GM23338 (cell line): Measurements from ENCODE around the gene SRPK2. TPM values are rescaled to one million over a fixed set of nuclear protein-coding genes. Genes with fewer than 3 reads are reported as not detected.
A peak's percentile ranks its signal among the peaks of the same experiment; 100 is the strongest.

ENCODE experiments used
- ATAC-seq: fragments of 200-7000 bp; cut with Tn5 transposase; 3 replicates; pipeline ENCODE4 v1.9.1; 2020
- DNase-seq: peaks from one replicate; pipeline ENCODE4 v3.0.0-alpha.2; 2015; ENCODE audit warnings: low spot score
- H2AFZ ChIP-seq: fragments of 200-600 bp; sonication (generic); 2 replicates; pipeline ENCODE4 v1.8.0; 2016; ENCODE audit warnings: antibody characterized with exemption, mild to moderate bottlenecking, moderate library complexity
- H3F3A ChIP-seq: fragments of 200-600 bp; sonication (generic); replicated peaks from 2 replicates; pipeline ENCODE4 v1.8.0; 2017; ENCODE audit warnings: antibody characterized with exemption, mixed run types, low read depth
- H3K27ac ChIP-seq: fragments of 200-600 bp; sonication (generic); 2 replicates; pipeline ENCODE4 v1.6.1; 2016; ENCODE audit warnings: low read depth
- H3K27me3 ChIP-seq: fragments of 200-600 bp; sonication (generic); 2 replicates; pipeline ENCODE4 v1.8.0; 2016; ENCODE audit warnings: mild to moderate bottlenecking, mixed run types, moderate library complexity; ENCODE audit not compliant: insufficient read depth
- H3K36me3 ChIP-seq: fragments of 200-600 bp; sonication (generic); 2 replicates; pipeline ENCODE4 v1.8.0; 2016; ENCODE audit warnings: mild to moderate bottlenecking; ENCODE audit not compliant: insufficient read depth
- H3K4me1 ChIP-seq: fragments of 200-600 bp; sonication (generic); 2 replicates; pipeline ENCODE4 v1.8.0; 2016; ENCODE audit warnings: mild to moderate bottlenecking, moderate library complexity; ENCODE audit not compliant: insufficient read depth
- H3K4me2 ChIP-seq: fragments of 200-600 bp; sonication (generic); 2 replicates; pipeline ENCODE4 v1.7.1; 2017; ENCODE audit warnings: mixed run types
- H3K4me3 ChIP-seq: fragments of 200-600 bp; sonication (generic); 2 replicates; pipeline ENCODE4 v1.6.1; 2016; ENCODE audit warnings: mixed run types
- H3K79me2 ChIP-seq: fragments of 200-600 bp; sonication (generic); replicated peaks from 2 replicates; pipeline ENCODE4 v1.8.0; 2017; ENCODE audit warnings: mild to moderate bottlenecking; ENCODE audit not compliant: insufficient read depth
- H3K9me2 ChIP-seq: fragments of 200-600 bp; sonication (generic); 2 replicates; pipeline ENCODE4 v1.8.0; 2017; ENCODE audit not compliant: insufficient read depth
- H4K20me1 ChIP-seq: fragments of 200-600 bp; sonication (generic); replicated peaks from 2 replicates; pipeline ENCODE4 v1.8.0; 2017; ENCODE audit warnings: mild to moderate bottlenecking; ENCODE audit not compliant: insufficient read depth
- H3K27ac Mint-ChIP-seq: 2 replicates; pipeline ENCODE4 v1.8.0; 2020; ENCODE audit warnings: inconsistent platforms, mild to moderate bottlenecking, moderate library complexity, mixed read lengths
- H3K27me3 Mint-ChIP-seq: 3 replicates; pipeline ENCODE4 v1.8.0; 2022; ENCODE audit warnings: low read depth, mild to moderate bottlenecking, moderate library complexity, mixed read lengths, inconsistent platforms; ENCODE audit not compliant: insufficient read depth, poor library complexity
- H3K36me3 Mint-ChIP-seq: 3 replicates; pipeline ENCODE4 v1.8.0; 2021; ENCODE audit warnings: low read depth, mild to moderate bottlenecking, inconsistent platforms, moderate library complexity, mixed read lengths
- H3K4me1 Mint-ChIP-seq: 3 replicates; pipeline ENCODE4 v1.8.0; 2020; ENCODE audit warnings: mild to moderate bottlenecking, inconsistent platforms, mixed read lengths
- H3K4me3 Mint-ChIP-seq: 3 replicates; pipeline ENCODE4 v1.8.0; 2021; ENCODE audit warnings: moderate library complexity, mild to moderate bottlenecking, inconsistent platforms, mixed read lengths
- H3K9me3 Mint-ChIP-seq: 3 replicates; pipeline ENCODE4 v1.8.0; 2020; ENCODE audit warnings: moderate library complexity, mild to moderate bottlenecking, inconsistent platforms, mixed read lengths
- CREB1 ChIP-seq: fragments of 250-450 bp; sonication (Bioruptor Pico); IDR thresholded peaks from 2 replicates; pipeline ENCODE4 v1.5.0; 2020; ENCODE audit warnings: low read depth, mild to moderate bottlenecking, moderate library complexity
- CTCF ChIP-seq, 2 experiments: fragments of 200-600 bp in 1 of 2; sonication (generic) in 1 of 2; conservative IDR thresholded peaks; 2 replicates each; pipeline versions ENCODE4 v1.5.1 to v1.6.1; 2016 to 2017; ENCODE audit warnings: antibody characterized with exemption in 2 of 2, low read depth in 2 of 2, mild to moderate bottlenecking in 2 of 2, moderate library complexity in 1 of 2
- EZH2 ChIP-seq: fragments of 200-600 bp; sonication (generic); IDR thresholded peaks from one replicate; pipeline ENCODE4 v1.8.0; 2017; ENCODE audit warnings: antibody characterized with exemption, mild to moderate bottlenecking, low read depth; ENCODE audit not compliant: unreplicated experiment
- EZH2phosphoT487 ChIP-seq: fragments of 200-600 bp; sonication (generic); IDR thresholded peaks from one replicate; pipeline ENCODE4 v1.8.1; 2018; ENCODE audit warnings: antibody characterized with exemption; ENCODE audit not compliant: unreplicated experiment
- JUNB ChIP-seq: IDR thresholded peaks from one replicate; pipeline ENCODE4 v1.6.1; 2016; ENCODE audit warnings: antibody characterized with exemption; ENCODE audit not compliant: unreplicated experiment
- NANOG ChIP-seq: IDR thresholded peaks from 2 replicates; pipeline ENCODE4 v1.6.1; 2016; ENCODE audit warnings: antibody characterized with exemption, borderline replicate concordance
- POLR2AphosphoS5 ChIP-seq: IDR thresholded peaks from 2 replicates; pipeline ENCODE4 v1.6.1; 2016; ENCODE audit warnings: antibody characterized with exemption, low read depth
- REST ChIP-seq: IDR thresholded peaks from one replicate; pipeline ENCODE4 v1.6.1; 2018; ENCODE audit warnings: antibody characterized with exemption; ENCODE audit not compliant: unreplicated experiment
- ZNF114 ChIP-seq: fragments of 250-450 bp; sonication (Bioruptor Pico); IDR thresholded peaks from 2 replicates; pipeline ENCODE4 v1.5.0; 2020; ENCODE audit warnings: mild to moderate bottlenecking, moderate library complexity
- ZNF331 ChIP-seq: fragments of 250-450 bp; sonication (Bioruptor Pico); IDR thresholded peaks from 2 replicates; pipeline ENCODE4 v1.5.0; 2020; ENCODE audit warnings: low read depth, mild to moderate bottlenecking, moderate library complexity
- ZNF462 ChIP-seq: fragments of 250-450 bp; sonication (Bioruptor Pico); IDR thresholded peaks from 2 replicates; pipeline ENCODE4 v1.5.0; 2020; ENCODE audit warnings: mild to moderate bottlenecking, moderate library complexity
- polyA plus RNA-seq: library from polyadenylated mRNA; unstranded; fragments of >200 nt; fragmentation: Nextera tagmentation; extraction: Ambion mirVana; gene quantifications from 2 replicates; pipeline ENCODE4 v1.2.1, GENCODE V29; 2016
- total RNA-seq: library from RNA; depleted of rRNA; stranded (reverse); fragments of >200 nt; shearing (Covaris generic); gene quantifications from 2 replicates; pipeline ENCODE4 v1.2.3, GENCODE V29; 2014

Gene SRPK2
- total and polyA plus RNA-seq, 2 experiments from 2014 or later = 66.3 to 91.5 TPM

- H3K9me2 ChIP-seq = no peaks in the 10 kb centered on the region
- H4K20me1 ChIP-seq = 0 out of 2 replicates have a peak, but pooled peaks cover 9% of the 10 kb centered on the region
- no peaks in the 10 kb centered on the region for H3K27me3 ChIP-seq
- no peak for ATAC-seq
- H2AFZ ChIP-seq = no peak overlapping the region
- H3K9me3 Mint-ChIP-seq = no peaks in the 10 kb centered on the region
- H3K4me3 Mint-ChIP-seq = no peak overlapping the region
- H3K36me3 ChIP-seq = peaks cover 34% of the 10 kb centered on the region
- H3F3A ChIP-seq = no peaks in the 10 kb centered on the region
- peaks cover 12% of the 10 kb centered on the region for H3K79me2 ChIP-seq
- H3K4me3 ChIP-seq = no peak overlapping the region
- TF ChIP-seq NANOG (no peak), EZH2 (no peak), JUNB (no peak)
- H3K36me3 Mint-ChIP-seq = peaks cover 79% of the 10 kb centered on the region
- H3K27ac Mint-ChIP-seq = no peak overlapping the region
- no peak for DNase-seq
- H3K27ac ChIP-seq = no peak overlapping the region
- H3K4me2 ChIP-seq = no peak overlapping the region
- H3K4me1 ChIP-seq = no peaks in the 10 kb centered on the region
- no peaks in the 10 kb centered on the region for H3K4me1 Mint-ChIP-seq
- peaks cover 2% of the 10 kb centered on the region for H3K27me3 Mint-ChIP-seq
Measured at GRCh38 chr7:105073143-105073542, 315.6 kb downstream of the SRPK2 start.

GRCh38 chr7:105068886-105069285 lies 319.8 kb downstream of the SRPK2 start:
- no peak overlapping the region for H3K27ac ChIP-seq
- H3K27ac Mint-ChIP-seq = no peak overlapping the region
- peaks cover 12% of the 10 kb centered on the region for H3K79me2 ChIP-seq
- TF ChIP-seq REST (no peak), CREB1 (CRISPR knock-in tag) (no peak), ZNF331 (CRISPR knock-in tag) (no peak), EZH2phosphoT487 (no peak), EZH2 (no peak), POLR2AphosphoS5 (no peak), JUNB (no peak), ZNF462 (CRISPR knock-in tag) (no peak), CTCF (conservative IDR thresholded peaks at IDR 0.05; ENCODE audit: low read depth in 2 of 2) (no peak), NANOG (no peak), ZNF114 (CRISPR knock-in tag) (no peak)

More at GRCh38 chr7:105068886-105069285, 319.8 kb downstream of the SRPK2 start:
- Mint-ChIP-seq H3K27me3 (peaks cover 2% of the 10 kb centered on the region), H3K9me3 (no peaks in the 10 kb centered on the region), H3K36me3 (peaks cover 55% of the 10 kb centered on the region; the same call in 2 of the 3 replicates), H3K4me1 (no peaks in the 10 kb centered on the region; the same call in 2 of the 3 replicates), H3K4me3 (no peak overlapping the region)
- no peak overlapping the region for H3K4me3 ChIP-seq
- no peaks in the 10 kb centered on the region for H3K4me1 ChIP-seq
- H4K20me1 ChIP-seq = peaks cover 21% of the 10 kb centered on the region; the same call in 1 of the 2 replicates
- H3K36me3 ChIP-seq = peaks cover 19% of the 10 kb centered on the region
- no peaks in the 10 kb centered on the region for H3F3A ChIP-seq
- ATAC-seq (no peak), DNase-seq (peak; percentile 6)
- no peak overlapping the region for H2AFZ ChIP-seq
- no peaks in the 10 kb centered on the region for H3K27me3 ChIP-seq
- no peak overlapping the region for H3K4me2 ChIP-seq
- H3K9me2 ChIP-seq = no peaks in the 10 kb centered on the region
